ENCODE measurements around the gene PRDM10.

Gene PRDM10

GRCh38 chr11:129861702-129862522, 140.7 kb downstream of the PRDM10 start:
- H3K4me3 ChIP-seq (ENCODE audit: low read depth, low read length): no peak overlapping the region
- DNase-seq (ENCODE audit: low read depth): peak; percentile 79

- no peak overlapping the region for H3K4me3 ChIP-seq (ENCODE audit: low read depth, low read length)
- DNase-seq (ENCODE audit: low read depth): no peak
Measured at GRCh38 chr11:129856036-129856435, 146.6 kb downstream of the PRDM10 start.

GRCh38 chr11:129855086-129855485, 147.5 kb downstream of the PRDM10 start:
- DNase-seq (ENCODE audit: low read depth): no peak
- H3K4me3 ChIP-seq (ENCODE audit: low read depth, low read length): no peak overlapping the region

- DNase-seq (ENCODE audit: low read depth): no peak
- no peak overlapping the region for H3K4me3 ChIP-seq (ENCODE audit: low read depth, low read length)
Measured at GRCh38 chr11:129854232-129854805, 148.3 kb downstream of the PRDM10 start.

GRCh38 chr11:129853518-129854231, 149.0 kb downstream of the PRDM10 start:
- H3K4me3 ChIP-seq (ENCODE audit: low read depth, low read length): no peak overlapping the region
- DNase-seq (ENCODE audit: low read depth): no peak

- DNase-seq (ENCODE audit: low read depth): no peak
Measured at GRCh38 chr11:129852125-129852740, 150.4 kb downstream of the PRDM10 start.

More at GRCh38 chr11:129852125-129852740, 150.4 kb downstream of the PRDM10 start:
- no peak overlapping the region for H3K4me3 ChIP-seq (ENCODE audit: low read depth, low read length)
